Caco-2 (cell line): ENCODE results near the gene ELMO1. TPM values are rescaled to one million over a fixed set of nuclear protein-coding genes. Genes with fewer than 3 reads are reported as not detected.

Source experiments
- BruUV-seq: library from RNA; stranded (reverse); fragments of 400-500 nt; replicated peaks from 2 replicates; lab custom pipeline; 2021; lab: Mats Ljungman, UMichigan
- CTCF ChIA-PET: fragments of 300-600 bp; sonication (Branson Sonifier 250); formaldehyde crosslinking; loops from one replicate; lab custom pipeline; 2022; ENCODE audit warnings: antibody characterized with exemption; lab: Charles Lee
- POLR2A ChIA-PET: fragments of 300-600 bp; sonication (Branson Sonifier 250); formaldehyde crosslinking; loops from one replicate; lab custom pipeline; 2022; ENCODE audit warnings: antibody characterized with exemption; lab: Charles Lee
- DNase-seq, 2 experiments: peaks; one replicate each; pipeline versions ENCODE4 v3.0.0 to v3.0.0-alpha.2; 2020 to 2022
- H3K27me3 ChIP-seq: replicated peaks from 2 replicates; pipeline ENCODE4 v1.6.0; 2011; ENCODE audit warnings: low read length; ENCODE audit not compliant: control insufficient read depth, insufficient read depth
- H3K36me3 ChIP-seq: 2 replicates; pipeline ENCODE4 v1.5.1; 2011; ENCODE audit warnings: low read length; ENCODE audit not compliant: control insufficient read depth, insufficient read depth
- H3K4me1 ChIP-seq: fragments of 250-450 bp; sonication (Bioruptor Pico); 2 replicates; pipeline ENCODE4 v1.5.1; 2020; ENCODE audit warnings: mild to moderate bottlenecking
- H3K4me3 ChIP-seq: 2 replicates; pipeline ENCODE4 v1.5.1; 2011; ENCODE audit warnings: low read depth, mild to moderate bottlenecking, control low read depth, low read length
- H3K9me3 ChIP-seq: fragments of 250-450 bp; sonication (Bioruptor Pico); 2 replicates; pipeline ENCODE4 v1.5.1; 2020; ENCODE audit warnings: mild to moderate bottlenecking, moderate library complexity
- H3K27ac Mint-ChIP-seq: one replicate; pipeline ENCODE4 v1.8.0; 2022; ENCODE audit warnings: mixed read lengths; ENCODE audit not compliant: unreplicated experiment
- H3K27me3 Mint-ChIP-seq: one replicate; pipeline ENCODE4 v1.8.0; 2022; ENCODE audit warnings: mixed read lengths; ENCODE audit not compliant: insufficient read depth, unreplicated experiment
- H3K36me3 Mint-ChIP-seq: one replicate; pipeline ENCODE4 v1.8.0; 2022; ENCODE audit warnings: mild to moderate bottlenecking, mixed read lengths; ENCODE audit not compliant: insufficient read depth, unreplicated experiment
- H3K4me1 Mint-ChIP-seq: one replicate; pipeline ENCODE4 v1.8.0; 2022; ENCODE audit warnings: low read depth, mixed read lengths; ENCODE audit not compliant: unreplicated experiment
- H3K4me3 Mint-ChIP-seq: one replicate; pipeline ENCODE4 v1.8.0; 2022; ENCODE audit warnings: mild to moderate bottlenecking, moderate library complexity, mixed read lengths; ENCODE audit not compliant: unreplicated experiment
- H3K9me3 Mint-ChIP-seq: one replicate; pipeline ENCODE4 v1.8.0; 2022; ENCODE audit warnings: mixed read lengths; ENCODE audit not compliant: unreplicated experiment
- CTCF ChIP-seq, 2 experiments: fragments of 200-600 bp in 1 of 2; IDR thresholded peaks; 1 replicate in 1 of 2; 2 replicates in 1 of 2; pipeline versions ENCODE4 v1.5.1 to v1.8.0; 2011 to 2022; ENCODE audit warnings: antibody characterized with exemption in 1 of 2, control low read depth in 1 of 2, inconsistent platforms in 1 of 2, low read depth in 1 of 2, low read length in 1 of 2, mild to moderate bottlenecking in 1 of 2, moderate library complexity in 1 of 2; ENCODE audit not compliant: insufficient read depth in 1 of 2, severe bottlenecking in 1 of 2, unreplicated experiment in 1 of 2
- intact Hi-C: fragments of 100-400 bp; cut with micrococcal nuclease; formaldehyde crosslinking; loops from one replicate; pipeline ENCODE4 v1.10.0; 2022; ENCODE audit not compliant: unreplicated experiment
- total RNA-seq: library from RNA; stranded (reverse); gene quantifications from 2 replicates; pipeline ENCODE4 v1.2.3, GENCODE V29; 2022

Gene ELMO1
- total RNA-seq, 1 experiment from 2014 or later = 0.14 TPM

GRCh38 chr7:37045681-37046179, 402.9 kb downstream of the ELMO1 start:
- no peak for DNase-seq
- ChIA-PET CTCF (no interaction called here), POLR2A (no interaction called here)
- Mint-ChIP-seq H3K4me3 (no peak overlapping the region), H3K36me3 (no peaks in the 10 kb centered on the region), H3K27ac (no peak overlapping the region), H3K4me1 (no peaks in the 10 kb centered on the region), H3K9me3 (no peaks in the 10 kb centered on the region), H3K27me3 (no peaks in the 10 kb centered on the region)
- intact Hi-C loops = no loop called here
- TF ChIP-seq CTCF (IDR thresholded peaks at IDR 0.05; ENCODE audit: insufficient read depth in 1 of 2, low read depth in 1 of 2, low read length in 1 of 2, severe bottlenecking in 1 of 2, unreplicated experiment in 1 of 2) = no peak
- no TSS peak for BruUV-seq
- peaks cover 16% of the 10 kb centered on the region for H3K4me1 ChIP-seq
- H3K4me3 ChIP-seq = no peak overlapping the region
- H3K27me3 ChIP-seq = no peaks in the 10 kb centered on the region
- H3K36me3 ChIP-seq = no peaks in the 10 kb centered on the region
- no peaks in the 10 kb centered on the region for H3K9me3 ChIP-seq

DNA sequence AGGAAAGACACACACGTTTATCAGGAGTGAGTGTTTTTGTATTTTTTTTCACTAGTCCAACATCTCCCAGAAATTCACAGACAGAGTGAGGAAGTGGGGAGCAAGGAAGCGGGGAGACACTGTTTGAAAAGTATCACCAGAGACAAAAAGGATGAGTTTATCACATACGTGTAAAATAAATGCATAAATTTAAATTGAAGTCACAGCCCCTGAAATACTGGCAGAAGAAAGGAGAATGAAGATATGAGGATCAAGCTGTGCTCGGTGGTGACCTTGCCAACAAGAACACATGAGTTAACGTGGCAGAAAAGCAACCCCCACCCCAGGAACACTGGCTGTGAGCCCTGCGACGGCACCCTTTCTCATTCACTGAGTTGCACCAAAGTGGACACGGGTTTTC, 407.2 kb downstream of the ELMO1 start:
- Histone ChIP-seq H3K4me1 (no peaks in the 10 kb centered on the region), H3K27me3 (no peaks in the 10 kb centered on the region), H3K4me3 (no peak overlapping the region), H3K9me3 (0 out of 2 replicates have a peak, but pooled peaks cover 4% of the 10 kb centered on the region), H3K36me3 (no peaks in the 10 kb centered on the region)
- CTCF ChIA-PET = no interaction called here
- Mint-ChIP-seq H3K27me3 (no peaks in the 10 kb centered on the region), H3K27ac (no peak overlapping the region), H3K36me3 (no peaks in the 10 kb centered on the region), H3K4me1 (no peaks in the 10 kb centered on the region), H3K4me3 (no peak overlapping the region), H3K9me3 (peaks cover 12% of the 10 kb centered on the region)
- intact Hi-C loops = no loop called here
- DNase-seq = no peak
- POLR2A ChIA-PET = no interaction called here
- BruUV-seq = no TSS peak
- no peak for TF ChIP-seq CTCF (IDR thresholded peaks at IDR 0.05; ENCODE audit: insufficient read depth in 1 of 2, low read depth in 1 of 2, low read length in 1 of 2, severe bottlenecking in 1 of 2, unreplicated experiment in 1 of 2)

DNA sequence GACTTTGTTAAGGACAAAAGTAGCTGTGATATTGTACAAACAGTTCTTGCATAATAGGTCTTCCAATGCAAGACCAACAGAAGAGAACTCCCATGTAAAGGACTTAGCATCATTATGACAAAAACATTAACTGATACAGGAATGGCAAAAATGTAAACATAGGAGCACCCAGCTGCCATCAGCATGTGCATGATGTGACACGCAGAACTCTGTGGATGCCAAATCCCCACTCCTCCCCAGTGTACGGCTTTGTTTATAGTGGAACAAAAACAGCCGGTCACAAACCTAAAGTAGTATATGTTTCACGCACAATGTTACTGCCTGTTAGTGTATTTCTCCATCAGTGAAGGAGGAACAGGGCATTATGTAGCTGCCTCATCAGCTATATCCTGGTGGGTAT, 408.3 kb downstream of the ELMO1 start:
- intact Hi-C loops = no loop called here
- H3K4me3 Mint-ChIP-seq = no peak overlapping the region
- no peak for DNase-seq

More for the DNA sequence above, 408.3 kb downstream of the ELMO1 start:
- no peaks in the 10 kb centered on the region for H3K4me1 ChIP-seq
- no peak for TF ChIP-seq CTCF (IDR thresholded peaks at IDR 0.05; ENCODE audit: insufficient read depth in 1 of 2, low read depth in 1 of 2, low read length in 1 of 2, severe bottlenecking in 1 of 2, unreplicated experiment in 1 of 2)
- no peak overlapping the region for H3K27ac Mint-ChIP-seq
- H3K36me3 Mint-ChIP-seq = no peaks in the 10 kb centered on the region
- peaks cover 12% of the 10 kb centered on the region for H3K9me3 Mint-ChIP-seq
- ChIA-PET POLR2A (no interaction called here), CTCF (no interaction called here)
- H3K36me3 ChIP-seq = no peaks in the 10 kb centered on the region
- BruUV-seq = no TSS peak
- H3K4me1 Mint-ChIP-seq = no peaks in the 10 kb centered on the region
- H3K4me3 ChIP-seq = no peak overlapping the region
- no peaks in the 10 kb centered on the region for H3K27me3 ChIP-seq
- H3K9me3 ChIP-seq = 0 out of 2 replicates have a peak, but pooled peaks cover 4% of the 10 kb centered on the region
- H3K27me3 Mint-ChIP-seq = no peaks in the 10 kb centered on the region
